DOHH2 (cell line): ENCODE results near the gene METTL23.
"Not testable (repeated sequence)": the region's sequence is repeated elsewhere in the genome, so short reads cannot be mapped to it uniquely, and the experiment has no call there.

ENCODE experiments used
- H3F3A ChIP-seq: fragments of 200-600 bp; sonication (generic), shearing (Covaris generic); 2 replicates; pipeline ENCODE4 v1.6.0; 2016; ENCODE audit warnings: antibody characterized with exemption, mild to moderate bottlenecking; ENCODE audit not compliant: control insufficient read depth, insufficient read depth
- H3K27ac ChIP-seq: fragments of 200-600 bp; sonication (generic); 2 replicates; pipeline ENCODE4 v1.5.1; 2014; ENCODE audit warnings: low read depth, mild to moderate bottlenecking, low read length, moderate library complexity
- H3K27me3 ChIP-seq: fragments of 200-600 bp; sonication (generic); 2 replicates; pipeline ENCODE4 v1.6.1; 2014; ENCODE audit warnings: mild to moderate bottlenecking, low read length, mixed read lengths; ENCODE audit not compliant: control insufficient read depth
- H3K36me3 ChIP-seq: fragments of 200-600 bp; sonication (generic); 2 replicates; pipeline ENCODE4 v1.6.1; 2014; ENCODE audit warnings: mild to moderate bottlenecking, low read length, moderate library complexity, mixed read lengths; ENCODE audit not compliant: control insufficient read depth
- H3K4me1 ChIP-seq: fragments of 200-600 bp; sonication (generic); 2 replicates; pipeline ENCODE4 v1.6.1; 2014; ENCODE audit warnings: mild to moderate bottlenecking, low read length, mixed read lengths; ENCODE audit not compliant: control insufficient read depth
- H3K4me2 ChIP-seq: fragments of 200-600 bp; sonication (generic); 2 replicates; pipeline ENCODE4 v1.6.0; 2014; ENCODE audit warnings: mild to moderate bottlenecking, low read length, moderate library complexity
- H3K4me3 ChIP-seq: fragments of 200-600 bp; sonication (generic); 2 replicates; pipeline ENCODE4 v1.5.1; 2014; ENCODE audit warnings: mild to moderate bottlenecking, low read length, mixed read lengths
- H3K79me2 ChIP-seq: fragments of 200-600 bp; sonication (generic); 2 replicates; pipeline ENCODE4 v1.6.1; 2014; ENCODE audit warnings: mild to moderate bottlenecking, low read length, mixed read lengths; ENCODE audit not compliant: control insufficient read depth
- H3K9me2 ChIP-seq: fragments of 200-600 bp; sonication (generic); replicated peaks from 2 replicates; pipeline ENCODE4 v1.6.1; 2014; ENCODE audit warnings: mild to moderate bottlenecking, low read length, mixed read lengths; ENCODE audit not compliant: control insufficient read depth
- H3K9me3 ChIP-seq: fragments of 200-600 bp; sonication (generic); 2 replicates; pipeline ENCODE4 v1.6.1; 2014; ENCODE audit warnings: antibody characterized with exemption, low read length, mixed read lengths; ENCODE audit not compliant: control insufficient read depth, insufficient read depth
- H4K20me1 ChIP-seq: fragments of 200-600 bp; sonication (generic); 2 replicates; pipeline ENCODE4 v1.6.0; 2014; ENCODE audit warnings: low read depth, mild to moderate bottlenecking, antibody characterized with exemption, low read length, moderate library complexity; ENCODE audit not compliant: control insufficient read depth, insufficient read depth
- CTCF ChIP-seq: fragments of 200-600 bp; sonication (generic); IDR thresholded peaks from one replicate; pipeline ENCODE4 v1.5.1; 2014; ENCODE audit warnings: antibody characterized with exemption, mild to moderate bottlenecking, low read depth, low read length; ENCODE audit not compliant: poor library complexity, severe bottlenecking
- EZH2phosphoT487 ChIP-seq: fragments of 200-600 bp; sonication (generic); IDR thresholded peaks from 2 replicates; pipeline ENCODE4 v1.6.1; 2017; ENCODE audit warnings: borderline replicate concordance, mild to moderate bottlenecking, antibody characterized with exemption, low read length, moderate library complexity, mixed read lengths

The METTL23 gene

GRCh38 chr17:76740329-76741118 lies 13.9 kb downstream of the METTL23 start:
- H3K27me3 ChIP-seq, result no peaks in the 10 kb centered on the region
- no peaks in the 10 kb centered on the region for H3K9me3 ChIP-seq
- no peak overlapping the region for H3K4me3 ChIP-seq
- peaks cover 11% of the 10 kb centered on the region for H3F3A ChIP-seq
- H3K9me2 ChIP-seq, result no peaks in the 10 kb centered on the region
- H3K27ac ChIP-seq, result no peak overlapping the region
- no peak overlapping the region for H3K4me2 ChIP-seq
- peaks cover 35% of the 10 kb centered on the region for H3K79me2 ChIP-seq
- peaks cover 5% of the 10 kb centered on the region for H4K20me1 ChIP-seq
- peaks cover 12% of the 10 kb centered on the region for H3K4me1 ChIP-seq
- TF ChIP-seq CTCF, result no peak
- TF ChIP-seq EZH2phosphoT487, result no peak
- peaks cover 51% of the 10 kb centered on the region for H3K36me3 ChIP-seq

- no peak overlapping the region for H3K4me2 ChIP-seq
- no peaks in the 10 kb centered on the region for H3K27me3 ChIP-seq
- peaks cover 42% of the 10 kb centered on the region for H3K36me3 ChIP-seq
- H3K4me1 ChIP-seq, result peaks cover 12% of the 10 kb centered on the region
- TF ChIP-seq EZH2phosphoT487, result no peak
- no peak for TF ChIP-seq CTCF
- H3K27ac ChIP-seq, result no peak overlapping the region
- H3K4me3 ChIP-seq, result no peak overlapping the region
- H3F3A ChIP-seq, result no peaks in the 10 kb centered on the region
- no peaks in the 10 kb centered on the region; the same call in 1 of the 2 replicates for H4K20me1 ChIP-seq
- H3K9me3 ChIP-seq, result no peaks in the 10 kb centered on the region
- H3K79me2 ChIP-seq, result peaks cover 17% of the 10 kb centered on the region
- H3K9me2 ChIP-seq, result no peaks in the 10 kb centered on the region
Observed at GRCh38 chr17:76742958-76743357, 16.3 kb downstream of the METTL23 start.

GRCh38 chr17:76744747-76745146 lies 18.1 kb downstream of the METTL23 start:
- H3K4me1 ChIP-seq, result no peaks in the 10 kb centered on the region
- H3K4me2 ChIP-seq, result no peak overlapping the region
- peaks cover 42% of the 10 kb centered on the region for H3K36me3 ChIP-seq
- H3K9me3 ChIP-seq, result no peaks in the 10 kb centered on the region
- no peak overlapping the region for H3K27ac ChIP-seq
- no peaks in the 10 kb centered on the region for H3F3A ChIP-seq
- no peaks in the 10 kb centered on the region for H4K20me1 ChIP-seq
- no peaks in the 10 kb centered on the region for H3K9me2 ChIP-seq
- H3K4me3 ChIP-seq, result no peak overlapping the region
- H3K27me3 ChIP-seq, result no peaks in the 10 kb centered on the region
- TF ChIP-seq EZH2phosphoT487 (no peak), CTCF (no peak)
- H3K79me2 ChIP-seq, result no peaks in the 10 kb centered on the region

GRCh38 chr17:76745785-76746184 lies 19.1 kb downstream of the METTL23 start:
- H3K36me3 ChIP-seq, result peaks cover 42% of the 10 kb centered on the region
- H3K4me2 ChIP-seq, H3K4me3 ChIP-seq: not testable (repeated sequence)

More at GRCh38 chr17:76745785-76746184, 19.1 kb downstream of the METTL23 start:
- not testable (repeated sequence) for H3K9me2 ChIP-seq, H4K20me1 ChIP-seq, H3K79me2 ChIP-seq, H3K27ac ChIP-seq, H3K9me3 ChIP-seq, H3K4me1 ChIP-seq, H3F3A ChIP-seq, H3K27me3 ChIP-seq
